A673 (cell line): ENCODE measurements around the gene ZBTB34. TPM values are rescaled to one million over a fixed set of nuclear protein-coding genes. Genes with fewer than 3 reads are reported as not detected.
A peak's percentile ranks its signal among the peaks of the same experiment; 100 is the strongest.

Experiments used
- BruUV-seq: library from RNA; stranded (reverse); fragments of 400-500 nt; replicated peaks from 2 replicates; lab custom pipeline; 2021; lab: Mats Ljungman, UMichigan
- CTCF ChIA-PET: fragments of 300-600 bp; sonication (Branson Sonifier 250); formaldehyde crosslinking; loops from one replicate; lab custom pipeline; 2022; ENCODE audit warnings: antibody characterized with exemption; lab: Charles Lee
- POLR2A ChIA-PET: fragments of 300-600 bp; sonication (Branson Sonifier 250); formaldehyde crosslinking; loops from one replicate; lab custom pipeline; 2022; ENCODE audit warnings: antibody characterized with exemption; ENCODE audit not compliant: low non-redundant PET; lab: Charles Lee
- DNase-seq: peaks from one replicate; pipeline ENCODE4 v3.0.0-alpha.2; 2015; ENCODE audit warnings: low spot score
- H3K27ac ChIP-seq: fragments of 200-600 bp; sonication (generic); 2 replicates; pipeline ENCODE4 v1.5.1; 2016; ENCODE audit warnings: mixed run types, low read depth, mild to moderate bottlenecking, mixed read lengths, antibody characterized with exemption, low read length; ENCODE audit not compliant: poor library complexity, severe bottlenecking
- H3K27me3 ChIP-seq: fragments of 200-600 bp; sonication (generic); replicated peaks from 2 replicates; pipeline ENCODE4 v1.6.1; 2017; ENCODE audit warnings: mixed run types, low read depth, mild to moderate bottlenecking, mixed read lengths, antibody characterized with exemption, low read length; ENCODE audit not compliant: insufficient read depth, poor library complexity
- H3K36me3 ChIP-seq: fragments of 200-600 bp; sonication (generic); 2 replicates; pipeline ENCODE4 v1.6.1; 2016; ENCODE audit warnings: mixed run types, mild to moderate bottlenecking, mixed read lengths, antibody characterized with exemption, low read length; ENCODE audit not compliant: insufficient read depth, poor library complexity, severe bottlenecking
- H3K4me1 ChIP-seq: fragments of 200-600 bp; sonication (generic); 2 replicates; pipeline ENCODE4 v1.6.1; 2017; ENCODE audit warnings: mixed run types, mild to moderate bottlenecking, mixed read lengths, antibody characterized with exemption, low read length; ENCODE audit not compliant: insufficient read depth, poor library complexity, severe bottlenecking
- H3K4me3 ChIP-seq: fragments of 200-600 bp; sonication (generic); 2 replicates; pipeline ENCODE4 v1.5.1; 2016; ENCODE audit warnings: low read depth, mixed run types, mild to moderate bottlenecking, mixed read lengths, low read length; ENCODE audit not compliant: poor library complexity, severe bottlenecking
- H3K9me3 ChIP-seq: fragments of 200-600 bp; sonication (generic); 2 replicates; pipeline ENCODE4 v1.6.1; 2016; ENCODE audit warnings: mixed run types, low read depth, mild to moderate bottlenecking, mixed read lengths, antibody characterized with exemption, low read length; ENCODE audit not compliant: poor library complexity, severe bottlenecking
- EZH2 ChIP-seq: fragments of 200-600 bp; sonication (generic); IDR thresholded peaks from 2 replicates; pipeline ENCODE4 v1.6.1; 2017; ENCODE audit warnings: borderline replicate concordance, low read depth, mild to moderate bottlenecking, mixed read lengths, antibody characterized with exemption, low read length; ENCODE audit not compliant: poor library complexity, severe bottlenecking
- intact Hi-C: fragments of 100-400 bp; cut with micrococcal nuclease; formaldehyde crosslinking; loops from one replicate; pipeline ENCODE4 v1.10.0; 2022; ENCODE audit not compliant: unreplicated experiment
- total RNA-seq: library from RNA; stranded (reverse); gene quantifications from 2 replicates; pipeline ENCODE4 v1.2.3, GENCODE V29; 2021
- TF ChIP-seq, protein P1 (sequence below): fragments of 300-800, 200-600 bp; sonication (generic); conservative IDR thresholded peaks from 2 replicates; pipeline ENCODE4 v1.5.1; 2017; ENCODE audit warnings: low read depth, mild to moderate bottlenecking, antibody characterized with exemption, low read length, moderate library complexity, mixed read lengths

The ZBTB34 gene
- total RNA-seq, 1 experiment from 2014 or later, result 10.1 TPM

DNA sequence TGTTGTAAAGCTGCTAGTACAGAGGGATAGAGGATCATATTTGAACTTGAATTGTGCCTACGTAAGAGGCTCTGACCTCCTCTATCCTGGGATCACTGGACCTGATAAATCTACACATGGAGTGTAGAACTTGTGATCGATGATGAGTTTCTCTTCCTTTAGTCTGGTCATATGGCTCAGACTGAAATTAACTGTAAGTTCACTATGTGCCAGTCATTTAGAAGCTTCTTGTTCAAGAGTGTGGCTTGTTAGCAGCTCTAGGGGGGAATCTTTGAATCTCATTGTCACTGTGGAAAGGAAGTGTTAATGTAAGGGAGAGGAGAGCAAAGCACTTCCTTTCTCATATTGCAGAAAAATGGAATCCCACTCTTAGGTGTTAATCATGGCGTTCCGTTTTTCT is 12.1 kb downstream of the ZBTB34 start:
- BruUV-seq, result no TSS peak
- intact Hi-C loops, result no loop called here
- DNase-seq, result no peak
- Histone ChIP-seq H3K4me3 (no peak overlapping the region), H3K4me1 (peaks cover 5% of the 10 kb centered on the region), H3K9me3 (no peaks in the 10 kb centered on the region), H3K27ac (no peak overlapping the region), H3K36me3 (no peaks in the 10 kb centered on the region), H3K27me3 (no peaks in the 10 kb centered on the region)
- ChIA-PET CTCF (no interaction called here), POLR2A (no interaction called here)
- TF ChIP-seq, protein P1, sequence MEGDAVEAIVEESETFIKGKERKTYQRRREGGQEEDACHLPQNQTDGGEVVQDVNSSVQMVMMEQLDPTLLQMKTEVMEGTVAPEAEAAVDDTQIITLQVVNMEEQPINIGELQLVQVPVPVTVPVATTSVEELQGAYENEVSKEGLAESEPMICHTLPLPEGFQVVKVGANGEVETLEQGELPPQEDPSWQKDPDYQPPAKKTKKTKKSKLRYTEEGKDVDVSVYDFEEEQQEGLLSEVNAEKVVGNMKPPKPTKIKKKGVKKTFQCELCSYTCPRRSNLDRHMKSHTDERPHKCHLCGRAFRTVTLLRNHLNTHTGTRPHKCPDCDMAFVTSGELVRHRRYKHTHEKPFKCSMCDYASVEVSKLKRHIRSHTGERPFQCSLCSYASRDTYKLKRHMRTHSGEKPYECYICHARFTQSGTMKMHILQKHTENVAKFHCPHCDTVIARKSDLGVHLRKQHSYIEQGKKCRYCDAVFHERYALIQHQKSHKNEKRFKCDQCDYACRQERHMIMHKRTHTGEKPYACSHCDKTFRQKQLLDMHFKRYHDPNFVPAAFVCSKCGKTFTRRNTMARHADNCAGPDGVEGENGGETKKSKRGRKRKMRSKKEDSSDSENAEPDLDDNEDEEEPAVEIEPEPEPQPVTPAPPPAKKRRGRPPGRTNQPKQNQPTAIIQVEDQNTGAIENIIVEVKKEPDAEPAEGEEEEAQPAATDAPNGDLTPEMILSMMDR, result no peak
- no peak for TF ChIP-seq EZH2

DNA sequence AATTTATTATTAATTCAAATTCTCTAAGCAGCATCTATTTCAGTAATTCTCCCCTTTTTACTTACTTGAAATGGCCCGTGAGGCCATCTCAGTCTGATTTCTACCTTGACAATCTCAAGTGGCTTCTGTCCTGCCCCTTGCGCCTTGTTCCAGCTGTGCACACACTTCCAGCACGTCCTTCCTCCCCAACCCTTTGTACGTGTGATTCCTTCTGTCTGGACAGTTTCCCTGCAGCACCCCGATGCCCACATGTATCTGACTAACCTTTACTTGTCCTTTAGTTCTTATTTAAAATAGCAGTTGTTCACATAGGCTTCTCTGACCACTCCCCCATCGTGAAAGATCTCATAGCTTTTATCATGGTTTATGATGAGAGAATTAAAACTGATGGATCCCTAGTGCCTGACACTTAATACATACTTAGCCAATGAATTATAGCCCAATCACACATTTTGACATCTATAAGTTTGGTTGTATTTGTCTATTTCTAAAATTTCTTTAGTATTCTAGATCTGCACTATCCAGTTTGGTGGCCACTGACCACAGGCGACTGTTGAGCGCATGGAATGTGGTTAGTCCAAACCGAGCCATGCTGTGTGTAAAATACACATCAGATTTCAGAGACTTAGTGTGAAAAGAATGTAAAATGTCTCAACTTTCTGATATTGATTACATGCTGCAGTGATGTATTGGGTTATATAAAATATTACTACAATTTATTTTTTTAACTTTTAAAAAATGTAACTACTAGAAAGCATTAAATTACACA is 14.3 kb downstream of the ZBTB34 start:
- H3K36me3 ChIP-seq, result peaks cover 2% of the 10 kb centered on the region
- H3K9me3 ChIP-seq, result no peaks in the 10 kb centered on the region
- no peak overlapping the region for H3K27ac ChIP-seq
- ChIA-PET POLR2A (no interaction called here), CTCF (no interaction called here)
- peaks cover 5% of the 10 kb centered on the region for H3K4me1 ChIP-seq
- no peaks in the 10 kb centered on the region for H3K27me3 ChIP-seq
- intact Hi-C loops, result no loop called here
- no peak overlapping the region for H3K4me3 ChIP-seq
- TF ChIP-seq EZH2, result no peak
- TF ChIP-seq, protein P1, result no peak
- DNase-seq, result no peak
- no TSS peak for BruUV-seq

DNA sequence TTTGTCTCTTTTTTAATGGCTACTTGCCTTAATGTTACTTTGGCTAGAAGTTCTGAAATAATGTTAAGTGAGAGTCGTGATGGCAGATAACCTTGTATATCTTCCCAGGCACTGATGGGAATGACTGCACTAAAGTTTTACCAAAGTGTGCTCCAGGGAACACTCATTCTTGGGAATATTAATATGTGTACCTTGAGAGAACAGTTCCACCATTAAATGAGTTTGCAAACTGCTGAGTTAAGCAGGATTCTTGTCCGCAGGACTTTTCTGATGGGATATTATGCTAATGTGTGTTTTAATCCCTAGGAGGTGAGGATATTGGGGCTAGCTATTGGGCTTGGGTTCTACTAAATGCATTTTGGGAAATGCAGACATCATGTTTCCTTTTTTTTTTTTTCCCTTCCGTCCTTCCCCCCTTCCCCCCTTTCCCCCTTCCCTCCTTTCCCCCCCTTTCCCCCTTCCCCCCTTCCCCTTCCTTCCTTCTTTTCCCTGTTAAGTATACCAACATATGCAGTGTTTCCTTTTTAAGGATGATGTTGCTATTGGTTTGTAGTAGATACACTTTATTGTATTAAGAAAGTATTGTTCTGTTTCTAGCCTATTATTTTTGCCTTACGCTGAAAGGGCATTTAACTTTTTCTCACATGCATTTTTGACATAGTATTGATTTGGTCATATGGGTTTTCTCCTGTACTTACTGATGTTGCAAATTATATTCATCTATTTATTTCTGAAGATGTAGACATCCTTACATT is 15.5 kb downstream of the ZBTB34 start:
- no peak for TF ChIP-seq EZH2
- TF ChIP-seq, protein P1, result no peak
- intact Hi-C loops, result no loop called here
- POLR2A ChIA-PET, result no interaction called here
- H3K4me1 ChIP-seq, result peaks cover 5% of the 10 kb centered on the region
- H3K27ac ChIP-seq, result no peak overlapping the region
- no peak overlapping the region for H3K4me3 ChIP-seq
- H3K9me3 ChIP-seq, result no peaks in the 10 kb centered on the region
- H3K36me3 ChIP-seq, result peaks cover 4% of the 10 kb centered on the region
- CTCF ChIA-PET, result interaction anchor here (0.6 kb wide), 1 partner anchor 29 kb away, joined by 4 read pairs; no protein-coding TSS in a partner anchor
- H3K27me3 ChIP-seq, result no peaks in the 10 kb centered on the region
- DNase-seq, result peak; percentile 19
- BruUV-seq, result no TSS peak
